GM21717 (cell line): Measurements from ENCODE around the gene NTHL1.

Experiments
- ATAC-seq: cut with Tn5 transposase; IDR thresholded peaks from one replicate; pipeline ENCODE4 v1.9.1; 2021; ENCODE audit warnings: mild to moderate bottlenecking, moderate library complexity; ENCODE audit not compliant: unreplicated experiment

The NTHL1 gene

GRCh38 chr16:1998360-1998835, 49.2 kb downstream of the NTHL1 start:
- no peak for ATAC-seq

GRCh38 chr16:1997494-1998359, 49.9 kb downstream of the NTHL1 start:
- no peak for ATAC-seq

- no peak for ATAC-seq
Measured at GRCh38 chr16:1993731-1994131, 53.9 kb downstream of the NTHL1 start.

- peak; percentile 0 for ATAC-seq
Measured at GRCh38 chr16:1992704-1993317, 54.8 kb downstream of the NTHL1 start.

DNA sequence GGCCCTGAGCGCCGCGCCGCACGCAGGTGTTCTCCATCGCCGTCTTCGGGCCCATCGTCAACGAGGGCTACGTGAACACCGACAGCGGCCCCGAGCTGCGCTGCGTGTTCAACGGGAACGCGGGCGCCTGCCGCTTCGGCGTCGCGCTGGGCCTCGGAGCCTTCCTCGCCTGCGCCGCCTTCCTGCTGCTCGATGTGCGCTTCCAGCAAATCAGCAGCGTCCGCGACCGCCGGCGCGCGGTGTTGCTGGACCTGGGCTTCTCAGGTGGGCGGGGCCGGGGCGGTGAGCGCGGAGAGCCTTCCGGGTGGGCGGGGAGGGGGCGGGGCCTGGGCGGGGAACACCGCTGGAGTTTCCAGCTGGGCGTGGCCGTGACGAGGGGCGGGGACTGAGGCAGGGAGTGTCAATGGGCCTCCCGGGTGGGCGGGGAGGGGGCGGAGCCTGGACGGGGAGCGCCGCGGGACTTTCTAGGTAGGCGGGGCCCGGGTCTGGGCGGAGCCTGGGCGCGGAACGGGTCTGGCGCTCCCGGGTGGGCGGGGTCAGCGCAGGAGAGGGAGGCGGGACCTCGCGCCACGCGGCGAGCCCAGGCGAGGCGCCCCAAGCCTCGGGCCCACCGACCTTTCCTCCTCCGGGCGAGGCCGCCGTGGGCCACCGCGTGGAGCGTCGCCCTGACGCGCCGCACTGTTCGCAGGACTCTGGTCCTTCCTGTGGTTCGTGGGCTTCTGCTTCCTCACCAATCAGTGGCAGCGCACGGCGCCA, 55.5 kb downstream of the NTHL1 start:
- peak; percentile 40 for ATAC-seq

GRCh38 chr16:1991588-1991947, 56.1 kb downstream of the NTHL1 start:
- ATAC-seq = no peak

GRCh38 chr16:1991135-1991551, 56.5 kb downstream of the NTHL1 start:
- no peak for ATAC-seq

GRCh38 chr16:1990351-1991134, 57.1 kb downstream of the NTHL1 start:
- ATAC-seq = no peak

DNA sequence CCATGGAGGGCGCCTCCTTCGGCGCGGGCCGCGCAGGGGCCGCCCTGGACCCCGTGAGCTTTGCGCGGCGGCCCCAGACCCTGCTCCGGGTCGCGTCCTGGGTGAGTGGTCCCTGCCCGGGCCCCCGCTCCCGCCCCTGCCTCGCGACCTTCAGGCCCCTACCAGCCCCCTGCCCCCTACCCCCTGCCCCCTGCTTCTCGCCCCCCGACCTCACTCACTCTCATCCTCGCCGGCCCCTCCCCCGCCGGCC, 57.6 kb downstream of the NTHL1 start:
- ATAC-seq = no peak
